GM23338 (cell line): ENCODE data around the gene ADCY3. TPM values are rescaled to one million over a fixed set of nuclear protein-coding genes. Genes with fewer than 3 reads are reported as not detected.

Experiments
- ATAC-seq: fragments of 200-7000 bp; cut with Tn5 transposase; 3 replicates; pipeline ENCODE4 v1.9.1; 2020
- DNase-seq: peaks from one replicate; pipeline ENCODE4 v3.0.0-alpha.2; 2015; ENCODE audit warnings: low spot score
- H2AFZ ChIP-seq: fragments of 200-600 bp; sonication (generic); 2 replicates; pipeline ENCODE4 v1.8.0; 2016; ENCODE audit warnings: antibody characterized with exemption, mild to moderate bottlenecking, moderate library complexity
- H3F3A ChIP-seq: fragments of 200-600 bp; sonication (generic); replicated peaks from 2 replicates; pipeline ENCODE4 v1.8.0; 2017; ENCODE audit warnings: antibody characterized with exemption, mixed run types, low read depth
- H3K27ac ChIP-seq: fragments of 200-600 bp; sonication (generic); 2 replicates; pipeline ENCODE4 v1.6.1; 2016; ENCODE audit warnings: low read depth
- H3K27me3 ChIP-seq: fragments of 200-600 bp; sonication (generic); 2 replicates; pipeline ENCODE4 v1.8.0; 2016; ENCODE audit warnings: mild to moderate bottlenecking, mixed run types, moderate library complexity; ENCODE audit not compliant: insufficient read depth
- H3K36me3 ChIP-seq: fragments of 200-600 bp; sonication (generic); 2 replicates; pipeline ENCODE4 v1.8.0; 2016; ENCODE audit warnings: mild to moderate bottlenecking; ENCODE audit not compliant: insufficient read depth
- H3K4me1 ChIP-seq: fragments of 200-600 bp; sonication (generic); 2 replicates; pipeline ENCODE4 v1.8.0; 2016; ENCODE audit warnings: mild to moderate bottlenecking, moderate library complexity; ENCODE audit not compliant: insufficient read depth
- H3K4me2 ChIP-seq: fragments of 200-600 bp; sonication (generic); 2 replicates; pipeline ENCODE4 v1.7.1; 2017; ENCODE audit warnings: mixed run types
- H3K4me3 ChIP-seq: fragments of 200-600 bp; sonication (generic); 2 replicates; pipeline ENCODE4 v1.6.1; 2016; ENCODE audit warnings: mixed run types
- H3K79me2 ChIP-seq: fragments of 200-600 bp; sonication (generic); replicated peaks from 2 replicates; pipeline ENCODE4 v1.8.0; 2017; ENCODE audit warnings: mild to moderate bottlenecking; ENCODE audit not compliant: insufficient read depth
- H3K9me2 ChIP-seq: fragments of 200-600 bp; sonication (generic); 2 replicates; pipeline ENCODE4 v1.8.0; 2017; ENCODE audit not compliant: insufficient read depth
- H4K20me1 ChIP-seq: fragments of 200-600 bp; sonication (generic); replicated peaks from 2 replicates; pipeline ENCODE4 v1.8.0; 2017; ENCODE audit warnings: mild to moderate bottlenecking; ENCODE audit not compliant: insufficient read depth
- H3K27ac Mint-ChIP-seq: 2 replicates; pipeline ENCODE4 v1.8.0; 2020; ENCODE audit warnings: inconsistent platforms, mild to moderate bottlenecking, moderate library complexity, mixed read lengths
- H3K27me3 Mint-ChIP-seq: 3 replicates; pipeline ENCODE4 v1.8.0; 2022; ENCODE audit warnings: low read depth, mild to moderate bottlenecking, moderate library complexity, mixed read lengths, inconsistent platforms; ENCODE audit not compliant: insufficient read depth, poor library complexity
- H3K36me3 Mint-ChIP-seq: 3 replicates; pipeline ENCODE4 v1.8.0; 2021; ENCODE audit warnings: low read depth, mild to moderate bottlenecking, inconsistent platforms, moderate library complexity, mixed read lengths
- H3K4me1 Mint-ChIP-seq: 3 replicates; pipeline ENCODE4 v1.8.0; 2020; ENCODE audit warnings: mild to moderate bottlenecking, inconsistent platforms, mixed read lengths
- H3K4me3 Mint-ChIP-seq: 3 replicates; pipeline ENCODE4 v1.8.0; 2021; ENCODE audit warnings: moderate library complexity, mild to moderate bottlenecking, inconsistent platforms, mixed read lengths
- H3K9me3 Mint-ChIP-seq: 3 replicates; pipeline ENCODE4 v1.8.0; 2020; ENCODE audit warnings: moderate library complexity, mild to moderate bottlenecking, inconsistent platforms, mixed read lengths
- CREB1 ChIP-seq: fragments of 250-450 bp; sonication (Bioruptor Pico); IDR thresholded peaks from 2 replicates; pipeline ENCODE4 v1.5.0; 2020; ENCODE audit warnings: low read depth, mild to moderate bottlenecking, moderate library complexity
- CTCF ChIP-seq, 2 experiments: fragments of 200-600 bp in 1 of 2; sonication (generic) in 1 of 2; conservative IDR thresholded peaks; 2 replicates each; pipeline versions ENCODE4 v1.5.1 to v1.6.1; 2016 to 2017; ENCODE audit warnings: antibody characterized with exemption in 2 of 2, low read depth in 2 of 2, mild to moderate bottlenecking in 2 of 2, moderate library complexity in 1 of 2
- ETS1 ChIP-seq: IDR thresholded peaks from 2 replicates; pipeline ENCODE4 v1.6.1; 2016; ENCODE audit warnings: antibody characterized with exemption
- EZH2 ChIP-seq: fragments of 200-600 bp; sonication (generic); IDR thresholded peaks from one replicate; pipeline ENCODE4 v1.8.0; 2017; ENCODE audit warnings: antibody characterized with exemption, mild to moderate bottlenecking, low read depth; ENCODE audit not compliant: unreplicated experiment
- EZH2phosphoT487 ChIP-seq: fragments of 200-600 bp; sonication (generic); IDR thresholded peaks from one replicate; pipeline ENCODE4 v1.8.1; 2018; ENCODE audit warnings: antibody characterized with exemption; ENCODE audit not compliant: unreplicated experiment
- JUNB ChIP-seq: IDR thresholded peaks from one replicate; pipeline ENCODE4 v1.6.1; 2016; ENCODE audit warnings: antibody characterized with exemption; ENCODE audit not compliant: unreplicated experiment
- NANOG ChIP-seq: IDR thresholded peaks from 2 replicates; pipeline ENCODE4 v1.6.1; 2016; ENCODE audit warnings: antibody characterized with exemption, borderline replicate concordance
- POLR2AphosphoS5 ChIP-seq: IDR thresholded peaks from 2 replicates; pipeline ENCODE4 v1.6.1; 2016; ENCODE audit warnings: antibody characterized with exemption, low read depth
- STAT1 ChIP-seq: IDR thresholded peaks from one replicate; pipeline ENCODE4 v1.6.1; 2016; ENCODE audit warnings: antibody characterized with exemption; ENCODE audit not compliant: unreplicated experiment
- ZNF114 ChIP-seq: fragments of 250-450 bp; sonication (Bioruptor Pico); IDR thresholded peaks from 2 replicates; pipeline ENCODE4 v1.5.0; 2020; ENCODE audit warnings: mild to moderate bottlenecking, moderate library complexity
- ZNF331 ChIP-seq: fragments of 250-450 bp; sonication (Bioruptor Pico); IDR thresholded peaks from 2 replicates; pipeline ENCODE4 v1.5.0; 2020; ENCODE audit warnings: low read depth, mild to moderate bottlenecking, moderate library complexity
- ZNF462 ChIP-seq: fragments of 250-450 bp; sonication (Bioruptor Pico); IDR thresholded peaks from 2 replicates; pipeline ENCODE4 v1.5.0; 2020; ENCODE audit warnings: mild to moderate bottlenecking, moderate library complexity
- polyA plus RNA-seq: library from polyadenylated mRNA; unstranded; fragments of >200 nt; fragmentation: Nextera tagmentation; extraction: Ambion mirVana; gene quantifications from 2 replicates; pipeline ENCODE4 v1.2.1, GENCODE V29; 2016
- total RNA-seq: library from RNA; depleted of rRNA; stranded (reverse); fragments of >200 nt; shearing (Covaris generic); gene quantifications from 2 replicates; pipeline ENCODE4 v1.2.3, GENCODE V29; 2014

The ADCY3 gene
- total and polyA plus RNA-seq, 2 experiments from 2014 or later: 9.7 to 32.4 TPM

GRCh38 chr2:24816884-24817283 is 103.2 kb downstream of the ADCY3 start:
- peaks cover 35% of the 10 kb centered on the region; the same call in 1 of the 2 replicates for H3K36me3 ChIP-seq
- H3K4me2 ChIP-seq: no peak overlapping the region
- TF ChIP-seq CREB1 (CRISPR knock-in tag) (no peak), EZH2 (no peak), JUNB (no peak), NANOG (no peak), EZH2phosphoT487 (no peak), STAT1 (no peak), ZNF462 (CRISPR knock-in tag) (no peak), CTCF (conservative IDR thresholded peaks at IDR 0.05; ENCODE audit: low read depth in 2 of 2) (no peak), ZNF331 (CRISPR knock-in tag) (no peak), ETS1 (no peak), POLR2AphosphoS5 (no peak), ZNF114 (CRISPR knock-in tag) (no peak)
- Mint-ChIP-seq H3K36me3 (peaks cover 85% of the 10 kb centered on the region), H3K9me3 (no peaks in the 10 kb centered on the region), H3K4me3 (no peak overlapping the region), H3K27me3 (peaks cover 13% of the 10 kb centered on the region), H3K4me1 (peaks cover 19% of the 10 kb centered on the region), H3K27ac (peak overlapping the region; percentile 75; the same call in 1 of the 2 replicates)
- no peaks in the 10 kb centered on the region for H3K27me3 ChIP-seq
- peaks cover 18% of the 10 kb centered on the region; the same call in 1 of the 2 replicates for H3F3A ChIP-seq
- 0 out of 2 replicates have a peak overlapping the region, but pooled peaks have one; percentile 19 for H3K27ac ChIP-seq
- no peak overlapping the region for H3K4me3 ChIP-seq
- ATAC-seq (no peak), DNase-seq (no peak)
- H3K4me1 ChIP-seq: peaks cover 13% of the 10 kb centered on the region; the same call in 1 of the 2 replicates
- H3K9me2 ChIP-seq: no peaks in the 10 kb centered on the region
- peaks cover 34% of the 10 kb centered on the region for H3K79me2 ChIP-seq
- H2AFZ ChIP-seq: no peak overlapping the region
- peaks cover 23% of the 10 kb centered on the region for H4K20me1 ChIP-seq
